ENCODE data around the gene RAB11FIP3. TPM values are rescaled to one million over a fixed set of nuclear protein-coding genes. Genes with fewer than 3 reads are reported as not detected.
A peak's percentile ranks its signal among the peaks of the same experiment; 100 is the strongest.

RAB11FIP3 gene
- total RNA-seq, 1 experiment from 2014 or later = 37.1 TPM

DNA sequence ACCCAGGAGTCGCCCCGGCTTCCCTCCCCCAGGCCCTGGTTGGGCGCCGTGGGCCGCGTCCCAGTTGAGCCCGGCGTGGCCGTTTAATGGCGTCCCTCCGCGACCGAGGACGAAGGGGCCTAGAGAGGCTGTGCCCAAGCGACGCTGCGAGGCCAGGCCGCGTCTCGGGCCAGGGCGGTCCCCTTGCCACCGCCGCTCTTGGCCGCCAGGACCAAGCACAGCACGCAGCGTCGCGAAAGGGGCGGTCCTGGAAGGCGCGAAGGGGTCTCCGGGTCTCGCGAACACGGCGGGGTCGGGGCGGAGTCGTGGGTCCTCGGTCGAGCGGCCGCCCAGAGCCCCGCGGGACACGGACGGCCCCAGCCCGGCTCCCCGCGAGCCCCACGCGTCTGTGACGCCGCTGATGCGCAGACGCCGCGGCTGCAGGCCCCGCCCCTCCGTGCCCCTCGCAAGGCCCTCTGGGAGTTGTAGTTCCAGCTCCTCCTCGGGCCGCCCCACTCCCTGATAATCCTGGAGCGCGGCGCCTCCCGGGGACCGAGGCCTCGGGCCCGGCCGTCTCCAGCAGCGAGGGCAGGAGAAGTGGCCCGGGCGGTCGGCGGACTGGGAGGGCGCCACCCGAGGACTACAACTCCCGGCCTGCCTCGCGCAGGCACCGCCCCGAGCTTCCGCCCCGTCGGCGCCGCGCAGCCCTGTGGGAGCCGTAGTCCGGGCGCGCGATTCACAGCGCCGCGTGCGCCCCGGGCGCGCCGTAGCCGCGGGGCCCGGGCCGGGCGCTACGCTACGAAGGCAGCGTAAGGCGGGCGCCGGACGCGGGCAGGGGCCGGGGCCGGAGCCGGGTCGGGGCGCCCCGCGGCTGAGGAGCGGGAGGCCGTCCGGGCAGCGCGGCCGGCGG, 101.8 kb downstream of the RAB11FIP3 start, which contains the start of gene CAPN15:
TSS of gene CAPN15 (plus strand) at position 698 of the 889 bp plus-strand sequence. CDS start 19,127 bp downstream, outside the sequence.
- H3K4me1 Mint-ChIP-seq = peaks cover 18% of the 10 kb centered on the region in 2 experiments
- TF ChIP-seq, protein P1, sequence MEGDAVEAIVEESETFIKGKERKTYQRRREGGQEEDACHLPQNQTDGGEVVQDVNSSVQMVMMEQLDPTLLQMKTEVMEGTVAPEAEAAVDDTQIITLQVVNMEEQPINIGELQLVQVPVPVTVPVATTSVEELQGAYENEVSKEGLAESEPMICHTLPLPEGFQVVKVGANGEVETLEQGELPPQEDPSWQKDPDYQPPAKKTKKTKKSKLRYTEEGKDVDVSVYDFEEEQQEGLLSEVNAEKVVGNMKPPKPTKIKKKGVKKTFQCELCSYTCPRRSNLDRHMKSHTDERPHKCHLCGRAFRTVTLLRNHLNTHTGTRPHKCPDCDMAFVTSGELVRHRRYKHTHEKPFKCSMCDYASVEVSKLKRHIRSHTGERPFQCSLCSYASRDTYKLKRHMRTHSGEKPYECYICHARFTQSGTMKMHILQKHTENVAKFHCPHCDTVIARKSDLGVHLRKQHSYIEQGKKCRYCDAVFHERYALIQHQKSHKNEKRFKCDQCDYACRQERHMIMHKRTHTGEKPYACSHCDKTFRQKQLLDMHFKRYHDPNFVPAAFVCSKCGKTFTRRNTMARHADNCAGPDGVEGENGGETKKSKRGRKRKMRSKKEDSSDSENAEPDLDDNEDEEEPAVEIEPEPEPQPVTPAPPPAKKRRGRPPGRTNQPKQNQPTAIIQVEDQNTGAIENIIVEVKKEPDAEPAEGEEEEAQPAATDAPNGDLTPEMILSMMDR (conservative IDR thresholded peaks at IDR 0.05) = peak; percentile 45; the same call in 2 of the 3 replicates

More for the DNA sequence above, 101.8 kb downstream of the RAB11FIP3 start, which contains the start of gene CAPN15:
- Histone ChIP-seq H3K14ac (ENCODE audit: insufficient read depth, low read length) (peak within 1 kb of the TSS; percentile 79), H4K20me1 (ENCODE audit: control insufficient read depth, insufficient read depth, insufficient read length) (peaks cover 6% of the 10 kb centered on the region), H3K27ac (ENCODE audit: insufficient read length, low read depth, low read length) (no peak within 1 kb of the TSS), H3T11ph (ENCODE audit: low read length) (no peak within 1 kb of the TSS), H3K27me3 (ENCODE audit: insufficient read depth, low read length) (no peaks in the 10 kb centered on the region), H3K23ac (ENCODE audit: insufficient read length, low read depth, low read length) (no peak within 1 kb of the TSS), H3K4me2 (ENCODE audit: insufficient read depth, insufficient read length, low read length) (peak within 1 kb of the TSS; percentile 80), H3K18ac (ENCODE audit: insufficient read length, low read depth, low read length) (peak within 1 kb of the TSS; percentile 81), H3K4me1 (ENCODE audit: insufficient read depth, low read length) (no peaks in the 10 kb centered on the region; the same call in 1 of the 2 replicates), H2BK12ac (ENCODE audit: insufficient read length, low read depth, low read length) (no peak within 1 kb of the TSS), H3K9me3 (ENCODE audit: control insufficient read depth, low read depth, low read length) (no peaks in the 10 kb centered on the region), H2BK15ac (ENCODE audit: low read depth, low read length) (no peak within 1 kb of the TSS), H2BK20ac (ENCODE audit: low read depth, low read length, poor library complexity, severe bottlenecking) (no peak within 1 kb of the TSS), H2AK5ac (ENCODE audit: insufficient read length, low read length) (no peak within 1 kb of the TSS), H3K4ac (ENCODE audit: low read depth, low read length) (no peak within 1 kb of the TSS), H3K79me1 (ENCODE audit: insufficient read depth, low read depth, low read length, poor library complexity, severe bottlenecking) (no peaks in the 10 kb centered on the region), H4K8ac (replicated peaks; ENCODE audit: insufficient read length, low read depth, low read length) (no peak within 1 kb of the TSS), H2BK120ac (ENCODE audit: low read depth, low read length, poor library complexity, severe bottlenecking) (no peak within 1 kb of the TSS), H2BK5ac (ENCODE audit: insufficient read length, low read length) (no peak within 1 kb of the TSS), H2AFZ (ENCODE audit: low read length) (no peak within 1 kb of the TSS), H3K23me2 (ENCODE audit: insufficient read length, low read depth, low read length, poor library complexity, severe bottlenecking) (peaks cover 13% of the 10 kb centered on the region), H3K56ac (ENCODE audit: insufficient read length, low read depth, low read length) (no peak within 1 kb of the TSS), H3K9ac (ENCODE audit: extremely low read depth, insufficient read length, low read length) (peak within 1 kb of the TSS; percentile 55), H4K5ac (ENCODE audit: insufficient read length, low read depth, low read length) (no peak within 1 kb of the TSS), H4K91ac (ENCODE audit: insufficient read length, low read depth, low read length) (no peak within 1 kb of the TSS), H3K79me2 (ENCODE audit: insufficient read depth, low read length) (peaks cover 22% of the 10 kb centered on the region; the same call in 1 of the 2 replicates)
- H3K27me3 Mint-ChIP-seq (ENCODE audit: low read depth) = no peaks in the 10 kb centered on the region; the same call in 1 of the 2 replicates
- H3K4me3 Mint-ChIP-seq = peak within 1 kb of the TSS; percentile 79 to 88
- H3K36me3 Mint-ChIP-seq (ENCODE audit: insufficient read depth in 1 of 3, low read depth in 3 of 3) = peaks cover 0 to 12% (median 12%) of the 10 kb centered on the region in 3 experiments; a peak in 3 of 7 replicates
- H3K27ac Mint-ChIP-seq = peak within 1 kb of the TSS; percentile 41 to 92 (median 90); a peak in 6 of 7 replicates
- no CpG with 5 or more reads among the region's 129 CpGs for WGBS (ENCODE audit: extremely low coverage, insufficient read length, low lambda C conversion rate)
- peak; percentile 79 for DNase-seq
- no peaks in the 10 kb centered on the region for H3K9me3 Mint-ChIP-seq
